Neural progenitor cell (in vitro differentiated cells): ENCODE data around the gene MRC2.

Experiments
- CTCF ChIP-seq: fragments of 200-600 bp; sonication (generic); IDR thresholded peaks from 2 replicates; pipeline ENCODE4 v1.5.1; 2017; ENCODE audit warnings: antibody characterized with exemption, mild to moderate bottlenecking
- EZH2phosphoT487 ChIP-seq: fragments of 200-600 bp; sonication (generic); IDR thresholded peaks from 2 replicates; pipeline ENCODE4 v1.6.1; 2017; ENCODE audit warnings: antibody characterized with exemption

- no peak for TF ChIP-seq CTCF
- no peak for TF ChIP-seq EZH2phosphoT487
Measured at GRCh38 chr17:62696256-62696655, 68.8 kb downstream of the MRC2 start.
